Measurements from ENCODE around the gene SLC25A12. TPM values are rescaled to one million over a fixed set of nuclear protein-coding genes. Genes with fewer than 3 reads are reported as not detected.
"Not testable (repeated sequence)": the region's sequence is repeated elsewhere in the genome, so short reads cannot be mapped to it uniquely, and the experiment has no call there.

Gene SLC25A12
- polyA plus RNA-seq, 1 donor from 2014 or later: 14.0 TPM

DNA sequence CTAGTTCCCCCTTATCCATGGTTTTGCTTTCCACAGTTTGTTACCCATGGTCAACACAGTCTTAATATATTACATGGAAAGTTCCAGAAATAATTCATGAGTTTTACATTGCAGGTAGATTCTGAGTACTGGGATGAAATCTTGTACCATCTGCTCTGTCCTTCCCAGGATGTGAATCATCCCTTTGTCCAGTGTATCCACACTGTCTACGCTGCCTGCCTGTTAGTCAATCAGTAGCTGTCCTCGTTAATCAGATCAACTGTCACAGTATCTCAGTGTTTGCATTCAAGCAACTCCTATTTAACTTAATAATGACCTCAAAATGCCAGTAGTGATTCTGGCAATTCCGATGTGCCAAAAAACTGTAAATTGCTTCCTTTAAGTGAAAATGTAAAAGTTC is 130.4 kb downstream of the SLC25A12 start:
- Mint-ChIP-seq H3K27me3 (no peaks in the 10 kb centered on the region), H3K4me3 (no peak overlapping the region), H3K27ac (no peak overlapping the region), H3K36me3 (peaks cover 16% of the 10 kb centered on the region), H3K4me1 (no peaks in the 10 kb centered on the region), H3K9me3 (peaks cover 0 to 4% (median under 1%) of the 10 kb centered on the region in 3 donors)

DNA sequence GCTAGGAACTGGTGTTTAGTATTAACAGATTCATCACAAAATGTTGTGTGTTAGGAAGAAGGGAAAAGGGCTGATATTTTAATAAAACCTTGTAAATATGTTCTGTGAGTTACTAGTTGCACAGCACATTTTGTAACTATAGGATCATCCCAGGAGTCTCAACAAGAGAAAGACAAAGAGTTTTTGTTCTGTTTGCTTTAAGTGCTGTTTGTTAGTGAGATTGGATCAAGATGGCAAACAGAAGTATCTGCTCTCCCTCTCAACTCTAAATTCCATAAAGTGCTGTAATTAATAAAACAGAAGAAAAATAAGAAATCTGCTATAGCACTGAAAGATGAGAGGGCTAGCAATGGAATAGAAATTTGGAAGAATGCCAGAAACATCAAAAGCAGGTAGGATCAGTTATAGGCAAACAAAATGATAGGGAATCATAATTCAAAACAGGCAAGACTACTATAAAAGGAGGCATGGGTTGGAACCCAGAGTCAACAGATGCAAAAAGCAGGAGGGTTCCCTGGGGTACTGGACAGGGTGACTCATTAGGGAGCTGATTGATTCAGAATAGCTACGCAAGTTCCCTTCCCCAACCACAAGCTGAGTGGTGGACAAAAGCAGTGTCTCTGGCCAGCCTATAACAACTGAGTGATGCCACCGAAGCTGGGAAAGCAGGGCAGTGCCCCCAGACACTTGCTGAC is 131.0 kb downstream of the SLC25A12 start:
- no peaks in the 10 kb centered on the region for H3K4me1 Mint-ChIP-seq
- H3K9me3 Mint-ChIP-seq: peaks cover 2 to 6% (median 6%) of the 10 kb centered on the region in 3 donors
- peaks cover 17% of the 10 kb centered on the region for H3K36me3 Mint-ChIP-seq
- no peak overlapping the region for H3K4me3 Mint-ChIP-seq
- H3K27ac Mint-ChIP-seq: no peak overlapping the region
- no peaks in the 10 kb centered on the region for H3K27me3 Mint-ChIP-seq

DNA sequence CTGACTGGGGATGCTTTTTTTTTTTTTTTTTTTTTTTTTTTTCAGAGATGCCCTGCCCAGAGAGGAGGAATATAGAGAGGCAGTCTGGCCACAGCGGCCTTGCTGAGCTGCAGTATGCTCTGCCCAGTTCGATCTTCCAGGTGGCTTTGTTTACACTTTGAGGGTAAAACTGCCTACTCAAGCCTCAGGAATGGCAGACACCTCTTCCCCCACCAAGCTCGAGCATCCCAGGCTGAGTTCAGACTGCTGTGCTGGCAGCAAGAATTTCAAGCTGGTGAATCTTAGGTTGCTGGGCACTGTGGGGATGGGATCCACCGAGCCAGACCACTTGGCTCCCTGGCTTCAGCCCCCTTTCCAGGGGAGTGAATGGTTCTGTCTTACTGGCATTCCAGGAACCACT is 132.9 kb downstream of the SLC25A12 start:
- not testable (repeated sequence) for H3K4me3 Mint-ChIP-seq, H3K27ac Mint-ChIP-seq, H3K27me3 Mint-ChIP-seq, H3K4me1 Mint-ChIP-seq
- H3K36me3 Mint-ChIP-seq: peaks cover 17% of the 10 kb centered on the region
- peaks cover 2 to 13% (median 6%) of the 10 kb centered on the region in 3 donors for H3K9me3 Mint-ChIP-seq

DNA sequence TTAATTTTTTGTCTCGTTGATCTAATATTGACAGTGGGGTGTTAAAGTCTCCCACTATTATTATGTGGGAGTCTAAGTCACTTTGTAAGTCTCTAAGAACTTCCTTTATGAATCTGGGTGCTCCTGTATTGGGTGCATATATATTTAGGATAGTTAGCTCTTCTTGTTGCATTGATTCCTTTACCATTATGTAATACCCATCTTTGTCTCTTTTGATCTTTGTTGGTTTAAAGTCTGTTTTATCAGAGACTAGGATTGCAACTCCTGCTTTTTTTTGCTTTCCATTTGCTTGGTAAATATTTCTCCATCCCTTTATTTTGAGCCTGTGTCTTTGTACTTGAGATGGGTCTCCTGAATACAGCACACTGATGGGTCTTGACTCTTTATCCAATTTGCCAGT is 135.3 kb downstream of the SLC25A12 start:
- not testable (repeated sequence) for H3K4me1 Mint-ChIP-seq, H3K27me3 Mint-ChIP-seq, H3K4me3 Mint-ChIP-seq
- H3K36me3 Mint-ChIP-seq: peaks cover 25% of the 10 kb centered on the region
- peaks cover 2 to 13% (median 6%) of the 10 kb centered on the region in 3 donors for H3K9me3 Mint-ChIP-seq
- peak overlapping the region in 1 of 3 donors; percentile 2 for H3K27ac Mint-ChIP-seq

DNA sequence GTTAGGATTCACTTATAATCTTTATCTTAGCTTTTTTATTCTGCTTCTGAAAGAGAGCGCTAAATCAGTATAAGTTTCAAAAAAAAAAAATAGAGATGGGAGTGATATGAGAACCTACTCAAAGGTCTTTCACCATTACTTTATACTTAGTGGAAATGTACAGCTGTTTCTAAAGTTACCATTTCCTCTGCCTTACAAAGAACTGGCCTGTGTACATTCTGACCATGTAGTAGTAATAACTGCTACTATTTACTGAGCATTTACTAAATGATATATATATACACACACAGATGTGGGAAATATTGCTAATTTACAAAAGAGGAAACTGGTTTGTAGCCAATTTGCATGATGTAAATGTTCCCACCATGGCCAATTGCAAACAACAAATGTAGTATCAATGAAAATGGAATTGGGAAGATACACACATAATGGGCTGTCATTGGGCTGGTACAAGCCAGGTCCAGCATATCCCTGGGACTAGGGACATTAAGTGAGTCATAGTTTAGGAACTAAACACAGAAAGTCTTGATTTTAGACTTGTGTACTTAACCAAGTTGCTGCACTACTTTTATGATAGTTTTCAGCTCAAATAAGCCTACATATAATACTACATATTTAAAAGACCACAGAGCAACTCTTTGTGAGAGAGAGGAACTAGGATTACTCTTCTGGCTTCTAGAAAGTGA is 139.6 kb downstream of the SLC25A12 start:
- H3K27ac Mint-ChIP-seq: no peak overlapping the region

DNA sequence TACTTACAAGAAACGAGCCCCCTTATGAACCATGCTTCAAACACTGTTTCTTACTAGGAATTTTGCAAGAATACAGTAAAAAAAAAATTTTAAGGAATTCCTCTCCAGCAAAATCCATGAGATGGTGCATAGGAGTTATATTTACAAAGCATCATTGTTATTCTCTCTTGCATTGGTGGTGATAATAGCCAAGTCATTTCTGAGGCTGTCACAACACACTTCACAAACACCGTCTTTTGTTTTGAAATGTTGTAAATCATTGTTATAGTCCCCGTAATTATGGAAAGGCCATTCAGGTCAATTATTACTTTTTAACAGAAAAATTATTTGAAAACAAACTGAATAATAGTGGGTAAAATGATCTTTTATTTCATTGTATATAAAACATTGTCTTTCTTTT is 146.7 kb downstream of the SLC25A12 start:
- H3K4me3 Mint-ChIP-seq: no peak overlapping the region
- H3K4me1 Mint-ChIP-seq: peaks cover 11 to 15% (median 11%) of the 10 kb centered on the region in 3 donors
- peaks cover 17% of the 10 kb centered on the region for H3K36me3 Mint-ChIP-seq
- no peak overlapping the region for H3K27ac Mint-ChIP-seq
- H3K9me3 Mint-ChIP-seq: no peaks in the 10 kb centered on the region
- H3K27me3 Mint-ChIP-seq: no peaks in the 10 kb centered on the region

More for the DNA sequence above, 139.6 kb downstream of the SLC25A12 start:
- Mint-ChIP-seq H3K27me3 (no peaks in the 10 kb centered on the region), H3K4me3 (peak overlapping the region in 1 of 4 donors; percentile 47), H3K9me3 (peaks cover 2 to 13% (median 2%) of the 10 kb centered on the region in 3 donors), H3K36me3 (peaks cover 20% of the 10 kb centered on the region), H3K4me1 (peaks cover 0 to 6% (median 6%) of the 10 kb centered on the region in 3 donors)

DNA sequence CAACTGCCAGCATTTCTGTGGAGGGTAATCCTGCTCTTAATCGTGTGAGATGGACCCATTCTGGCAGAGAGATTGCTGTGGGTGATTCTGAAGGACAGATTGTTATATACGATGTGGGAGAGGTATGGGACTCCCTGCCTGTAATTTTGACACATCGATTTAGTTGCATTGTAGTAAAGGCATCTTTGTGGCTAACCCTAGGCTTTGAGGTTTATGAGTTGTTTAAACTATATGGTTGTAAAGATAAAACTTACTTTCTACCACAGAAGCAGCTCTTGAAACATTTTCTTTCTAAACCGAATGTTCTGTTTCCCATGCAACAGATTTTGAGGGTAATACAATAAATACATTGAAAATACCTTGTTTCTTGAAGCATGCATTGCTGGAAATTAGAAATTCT is 148.2 kb downstream of the SLC25A12 start:
- peaks cover 13 to 26% (median 20%) of the 10 kb centered on the region in 3 donors for H3K4me1 Mint-ChIP-seq
- H3K9me3 Mint-ChIP-seq: no peaks in the 10 kb centered on the region
- H3K27me3 Mint-ChIP-seq: no peaks in the 10 kb centered on the region
- H3K27ac Mint-ChIP-seq: no peak overlapping the region
- H3K4me3 Mint-ChIP-seq: no peak overlapping the region
- H3K36me3 Mint-ChIP-seq: peaks cover 17% of the 10 kb centered on the region

DNA sequence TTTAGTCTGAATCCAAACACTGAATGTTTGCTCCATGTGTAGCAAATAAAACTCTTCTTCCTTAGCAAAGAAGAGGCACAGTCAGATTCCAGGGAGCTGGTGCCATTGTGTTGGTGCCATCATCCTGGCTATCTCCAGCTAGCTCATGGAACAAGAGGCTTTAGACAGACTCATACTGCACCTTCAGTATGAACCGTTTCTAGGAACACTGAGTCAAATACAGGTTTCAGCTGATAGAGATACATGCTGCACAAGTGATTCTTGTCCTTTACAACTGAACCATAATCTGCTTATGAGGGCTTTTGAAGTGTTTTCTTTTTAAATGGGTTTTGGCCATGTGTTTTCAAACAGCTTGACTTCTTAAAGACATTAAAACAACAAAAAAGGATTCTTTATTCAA is 148.9 kb downstream of the SLC25A12 start:
- peaks cover 21% of the 10 kb centered on the region for H3K36me3 Mint-ChIP-seq
- H3K27me3 Mint-ChIP-seq: no peaks in the 10 kb centered on the region
- no peak overlapping the region for H3K4me3 Mint-ChIP-seq

DNA sequence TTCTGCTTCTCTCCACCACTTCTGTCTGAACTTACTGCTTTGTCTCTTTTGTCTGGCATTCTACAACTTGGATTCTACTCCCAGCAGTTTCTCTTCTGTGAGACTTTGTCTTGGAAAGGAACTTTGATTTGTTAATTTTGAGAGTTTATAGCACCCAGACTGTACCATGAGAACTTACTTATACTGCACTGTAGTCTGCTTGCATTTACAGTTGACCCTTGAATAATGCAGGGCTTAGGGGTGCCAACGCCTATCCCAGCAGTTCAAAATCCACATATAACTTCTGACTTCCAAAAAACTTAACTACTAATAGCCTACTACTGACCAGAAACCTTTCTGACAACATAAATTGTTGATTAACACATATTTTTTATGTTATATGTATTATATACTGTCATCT is 151.3 kb downstream of the SLC25A12 start:
- no peaks in the 10 kb centered on the region for H3K27me3 Mint-ChIP-seq
- peaks cover 21% of the 10 kb centered on the region for H3K36me3 Mint-ChIP-seq
- peaks cover 13 to 29% (median 22%) of the 10 kb centered on the region in 3 donors for H3K4me1 Mint-ChIP-seq
- H3K27ac Mint-ChIP-seq: no peak overlapping the region
- peak overlapping the region in 1 of 4 donors; percentile 13 for H3K4me3 Mint-ChIP-seq
- H3K9me3 Mint-ChIP-seq: no peaks in the 10 kb centered on the region

More for the DNA sequence above, 148.9 kb downstream of the SLC25A12 start:
- peaks cover 13 to 29% (median 22%) of the 10 kb centered on the region in 3 donors for H3K4me1 Mint-ChIP-seq
- H3K9me3 Mint-ChIP-seq: no peaks in the 10 kb centered on the region
- no peak overlapping the region for H3K27ac Mint-ChIP-seq

DNA sequence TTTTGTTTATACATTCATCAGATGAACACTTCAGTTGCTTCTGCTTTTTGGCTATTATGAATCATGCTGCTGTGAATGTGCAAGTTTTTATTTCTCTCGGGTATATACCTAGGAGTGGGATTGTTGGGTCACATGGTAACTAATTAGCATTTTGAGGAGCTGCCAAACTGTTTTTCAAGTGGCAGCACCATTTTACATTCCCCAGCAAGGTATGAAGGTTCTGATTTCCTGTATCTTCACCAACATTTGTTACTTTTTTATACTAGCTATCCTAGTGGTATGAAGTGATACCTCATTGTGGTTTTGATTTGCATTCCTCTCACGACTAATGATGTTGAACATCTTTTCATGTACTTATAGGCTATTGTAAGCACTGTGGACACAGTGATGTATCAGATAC is 152.9 kb downstream of the SLC25A12 start:
- peaks cover 25% of the 10 kb centered on the region for H3K36me3 Mint-ChIP-seq
- H3K27ac Mint-ChIP-seq: peak overlapping the region in 1 of 3 donors; percentile 59
- H3K4me3 Mint-ChIP-seq: no peak overlapping the region
- H3K4me1 Mint-ChIP-seq: peaks cover 13 to 29% (median 22%) of the 10 kb centered on the region in 3 donors
- H3K27me3 Mint-ChIP-seq: no peaks in the 10 kb centered on the region
- no peaks in the 10 kb centered on the region for H3K9me3 Mint-ChIP-seq

DNA sequence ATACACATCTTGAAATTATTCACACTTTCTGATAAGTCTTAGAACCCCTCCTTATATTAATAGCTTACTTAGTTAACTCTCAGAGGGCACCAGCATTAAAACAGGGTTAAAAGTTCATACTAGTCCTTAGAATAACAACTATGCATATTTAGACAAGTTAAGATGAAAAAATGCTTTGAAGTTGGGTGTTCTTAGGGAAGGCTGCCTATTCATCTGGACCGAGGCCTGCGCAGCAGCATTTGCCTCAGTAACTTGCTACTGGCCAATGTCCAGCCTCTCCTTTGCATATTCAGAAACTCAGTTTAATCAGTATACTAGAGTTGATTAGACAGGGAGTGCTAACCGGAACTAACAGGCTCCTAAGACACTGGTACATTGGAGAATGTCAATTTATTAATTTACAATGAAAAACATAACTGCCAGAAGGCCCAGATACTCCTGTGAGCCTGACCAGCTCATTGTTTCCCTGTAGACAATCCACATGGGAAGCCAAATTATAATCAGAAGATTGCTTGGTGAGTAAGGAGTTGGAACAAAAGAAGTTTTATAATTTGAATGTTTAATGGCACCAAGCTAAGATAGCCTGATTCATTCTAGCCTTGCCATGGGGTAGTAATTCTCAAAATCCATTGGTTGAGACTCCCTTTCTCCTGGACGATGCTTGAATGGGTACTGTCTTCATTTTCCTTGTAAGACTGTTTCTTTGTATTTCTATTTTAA is 157.9 kb downstream of the SLC25A12 start:
- no peak overlapping the region for H3K27ac Mint-ChIP-seq
- no peak overlapping the region for H3K4me3 Mint-ChIP-seq
- peaks cover 19% of the 10 kb centered on the region for H3K36me3 Mint-ChIP-seq
- peaks cover 0 to 7% (median 5%) of the 10 kb centered on the region in 3 donors for H3K4me1 Mint-ChIP-seq
- no peaks in the 10 kb centered on the region for H3K27me3 Mint-ChIP-seq
- no peaks in the 10 kb centered on the region for H3K9me3 Mint-ChIP-seq

Other genes with a start within 250 kb of the SLC25A12 start
- 28.3 TPM for gene DYNC1I2, start 206.8 kb downstream of the SLC25A12 start, polyA plus RNA-seq
- 49.0 TPM for gene HAT1, start 28.2 kb upstream of the SLC25A12 start, polyA plus RNA-seq
- gene METAP1D, start 105.7 kb upstream of the SLC25A12 start, polyA plus RNA-seq: 3.6 TPM
- gene DLX1, start 191.3 kb upstream of the SLC25A12 start, polyA plus RNA-seq: not detected
- not detected for gene DLX2, start 208.7 kb upstream of the SLC25A12 start, polyA plus RNA-seq

All from IgD-negative memory B cell (primary cell).